GM23248 (cell line): ENCODE measurements around the gene MCL1.

Source experiments
- EZH2 ChIP-seq: fragments of 200-600 bp; sonication (generic); IDR thresholded peaks from 2 replicates; pipeline ENCODE4 v1.6.1; 2018; ENCODE audit warnings: antibody characterized with exemption, mild to moderate bottlenecking; ENCODE audit not compliant: insufficient read depth, poor library complexity, severe bottlenecking
- EZH2phosphoT487 ChIP-seq: fragments of 200-600 bp; sonication (generic); IDR thresholded peaks from 2 replicates; pipeline ENCODE4 v1.6.1; 2018; ENCODE audit warnings: antibody characterized with exemption, moderate library complexity, mild to moderate bottlenecking, low read depth; ENCODE audit not compliant: insufficient read depth

DNA sequence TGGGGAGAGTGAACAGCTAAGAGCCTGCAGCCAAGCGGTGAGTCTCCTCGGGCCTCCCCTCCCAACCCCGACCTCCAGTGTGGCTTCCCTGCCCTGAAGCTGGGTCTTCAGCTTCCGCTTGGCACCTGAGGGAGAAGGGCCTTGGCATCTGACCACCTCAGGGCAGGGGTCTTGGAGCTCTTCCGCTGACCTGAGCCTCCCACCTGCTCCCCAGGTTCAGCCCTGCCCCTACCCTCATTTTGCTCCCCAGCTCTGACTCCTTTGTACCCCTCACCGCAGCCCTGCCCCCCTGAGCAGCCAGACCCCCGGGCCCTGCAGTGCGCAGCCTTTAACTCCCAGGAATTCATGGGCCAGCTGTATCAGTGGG is 25.3 kb downstream of the MCL1 start:
- no peak for TF ChIP-seq EZH2
- TF ChIP-seq EZH2phosphoT487: no peak
